ELR (cell line): ENCODE measurements around the gene AHSG.

Source experiments
- DNase-seq: peaks from one replicate; pipeline ENCODE4 v3.0.0-alpha.2; 2015; ENCODE audit warnings: low read depth

The AHSG gene

GRCh38 chr3:186593862-186594261 is 19.0 kb upstream of the AHSG start:
- DNase-seq = no peak

GRCh38 chr3:186594591-186595113 is 18.2 kb upstream of the AHSG start:
- DNase-seq = no peak

DNA sequence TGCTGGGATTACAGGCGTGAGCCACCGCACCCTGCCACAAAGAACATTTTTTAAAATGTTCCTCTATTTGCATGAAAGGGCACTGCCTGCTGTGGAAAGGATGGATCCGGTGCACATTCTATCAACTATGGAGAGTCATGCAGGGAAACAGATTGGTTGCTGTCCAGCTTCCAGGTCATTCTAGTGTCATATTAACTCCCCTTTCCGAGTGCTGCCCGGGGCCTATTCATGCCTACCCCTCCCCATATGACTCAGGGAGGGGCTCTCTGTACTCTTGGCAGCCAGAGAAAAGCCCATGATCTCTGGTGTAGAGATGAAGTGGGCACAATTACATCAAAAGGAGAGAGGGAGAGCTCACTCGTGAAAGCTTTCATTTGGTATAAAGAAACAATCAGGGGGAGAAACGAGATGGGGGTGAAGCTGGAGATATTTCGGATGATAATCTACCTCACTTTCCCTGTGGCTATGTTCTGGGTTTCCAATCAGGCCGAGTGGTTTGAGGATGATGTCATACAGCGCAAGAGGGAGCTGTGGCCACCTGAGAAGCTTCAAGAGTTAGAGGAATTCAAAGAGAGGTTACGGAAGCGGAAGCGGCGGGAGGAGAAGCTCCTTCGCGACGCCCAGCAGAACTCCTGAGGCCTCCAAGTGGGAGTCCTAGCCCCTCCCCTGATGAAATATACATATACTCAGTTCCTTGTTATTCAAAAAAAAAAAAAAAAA is 16.1 kb upstream of the AHSG start:
- peak; percentile 8 for DNase-seq

DNA sequence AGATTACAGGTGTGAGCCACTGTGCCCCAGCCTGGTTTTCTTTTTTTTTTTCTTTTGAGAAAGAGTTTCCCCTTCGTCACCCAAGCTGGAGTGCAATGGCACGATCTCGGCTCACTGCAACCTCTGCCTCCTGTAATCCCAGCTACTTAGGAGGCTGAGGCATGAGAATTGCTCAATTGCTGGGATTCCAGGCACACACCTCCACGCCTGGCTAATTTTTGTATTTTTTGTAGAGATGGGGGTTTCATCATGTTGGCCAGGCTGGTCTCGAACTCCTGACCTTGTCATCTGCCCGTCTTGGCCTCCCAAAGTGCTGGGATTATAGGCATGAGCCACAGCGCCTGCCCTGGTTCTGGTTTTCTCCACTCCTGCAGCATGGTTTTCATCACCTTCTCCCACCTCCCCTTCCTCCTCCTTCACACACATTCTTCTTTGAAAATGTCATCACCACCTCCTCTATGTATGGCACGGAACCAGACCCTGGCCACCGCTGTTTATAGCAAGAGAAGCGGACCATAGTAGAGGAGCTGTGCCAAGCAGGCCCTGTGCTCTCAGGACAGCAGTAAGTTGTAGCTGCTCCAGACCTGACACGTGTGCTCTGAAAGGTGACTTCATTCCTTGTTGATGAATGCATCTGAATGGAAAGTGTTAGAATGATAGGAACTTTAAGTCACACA is 14.6 kb upstream of the AHSG start:
- DNase-seq = peak; percentile 17

- DNase-seq = no peak
Observed at GRCh38 chr3:186598794-186599141, 14.1 kb upstream of the AHSG start.

GRCh38 chr3:186599142-186599784 is 13.6 kb upstream of the AHSG start:
- DNase-seq = no peak

DNA sequence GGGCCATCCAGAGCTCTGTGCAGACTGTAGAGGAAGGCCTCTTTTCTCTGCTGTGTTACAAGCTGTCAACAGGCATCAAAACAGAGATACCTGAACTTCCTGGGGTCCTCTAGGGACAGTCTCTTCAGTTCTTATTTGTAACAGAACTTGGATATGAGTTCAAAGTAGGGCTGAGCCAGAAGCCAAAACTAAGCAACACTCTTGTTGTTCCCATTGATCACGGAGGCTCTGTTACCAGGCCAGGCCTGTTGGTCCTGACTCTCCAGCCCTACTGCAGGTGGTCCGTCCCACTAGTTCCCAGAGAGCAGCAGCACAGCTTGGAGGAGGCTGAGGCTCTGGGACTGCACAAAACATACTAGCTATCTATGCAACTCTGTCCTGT is 13.1 kb upstream of the AHSG start:
- no peak for DNase-seq

DNA sequence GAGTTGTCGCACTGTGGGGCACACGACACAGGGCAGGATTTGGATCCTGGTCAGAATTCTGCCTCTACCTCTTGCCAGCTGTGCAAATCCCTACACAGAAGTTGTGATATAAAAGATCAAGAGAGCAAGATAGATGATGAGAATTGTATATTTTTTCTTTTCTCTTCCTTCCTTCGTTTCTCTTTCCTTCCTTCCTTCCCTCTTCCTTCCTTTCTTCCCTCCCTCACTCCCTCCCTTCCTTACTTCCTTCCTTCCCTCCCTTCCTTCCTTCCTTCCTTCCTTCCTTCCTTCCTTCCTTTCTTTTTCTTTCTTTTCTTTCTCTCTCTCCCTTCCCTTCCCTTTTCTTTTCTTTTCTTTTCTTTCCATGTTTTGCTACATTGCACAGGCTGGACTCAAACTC is 12.0 kb upstream of the AHSG start:
- no peak for DNase-seq

GRCh38 chr3:186603159-186603558 is 9.7 kb upstream of the AHSG start:
- no peak for DNase-seq

DNA sequence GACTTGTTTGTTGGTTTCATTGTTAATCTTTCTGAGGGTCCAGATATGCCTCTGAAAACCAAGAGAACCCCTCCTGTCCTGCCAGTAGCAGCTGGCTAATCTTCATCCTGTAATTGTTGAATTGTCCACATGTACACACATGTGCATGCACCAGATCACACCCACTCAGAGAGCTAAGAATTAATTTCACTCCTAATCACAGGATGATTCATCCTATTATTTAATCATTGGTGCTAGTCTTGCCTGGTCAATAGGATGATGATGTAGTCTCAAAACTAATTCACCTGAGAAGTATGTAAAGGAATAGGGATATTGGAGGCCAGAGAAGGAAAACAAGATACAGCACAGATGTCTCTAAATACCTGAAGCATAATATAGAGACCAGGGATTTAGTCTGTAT is 7.8 kb upstream of the AHSG start:
- no peak for DNase-seq

DNA sequence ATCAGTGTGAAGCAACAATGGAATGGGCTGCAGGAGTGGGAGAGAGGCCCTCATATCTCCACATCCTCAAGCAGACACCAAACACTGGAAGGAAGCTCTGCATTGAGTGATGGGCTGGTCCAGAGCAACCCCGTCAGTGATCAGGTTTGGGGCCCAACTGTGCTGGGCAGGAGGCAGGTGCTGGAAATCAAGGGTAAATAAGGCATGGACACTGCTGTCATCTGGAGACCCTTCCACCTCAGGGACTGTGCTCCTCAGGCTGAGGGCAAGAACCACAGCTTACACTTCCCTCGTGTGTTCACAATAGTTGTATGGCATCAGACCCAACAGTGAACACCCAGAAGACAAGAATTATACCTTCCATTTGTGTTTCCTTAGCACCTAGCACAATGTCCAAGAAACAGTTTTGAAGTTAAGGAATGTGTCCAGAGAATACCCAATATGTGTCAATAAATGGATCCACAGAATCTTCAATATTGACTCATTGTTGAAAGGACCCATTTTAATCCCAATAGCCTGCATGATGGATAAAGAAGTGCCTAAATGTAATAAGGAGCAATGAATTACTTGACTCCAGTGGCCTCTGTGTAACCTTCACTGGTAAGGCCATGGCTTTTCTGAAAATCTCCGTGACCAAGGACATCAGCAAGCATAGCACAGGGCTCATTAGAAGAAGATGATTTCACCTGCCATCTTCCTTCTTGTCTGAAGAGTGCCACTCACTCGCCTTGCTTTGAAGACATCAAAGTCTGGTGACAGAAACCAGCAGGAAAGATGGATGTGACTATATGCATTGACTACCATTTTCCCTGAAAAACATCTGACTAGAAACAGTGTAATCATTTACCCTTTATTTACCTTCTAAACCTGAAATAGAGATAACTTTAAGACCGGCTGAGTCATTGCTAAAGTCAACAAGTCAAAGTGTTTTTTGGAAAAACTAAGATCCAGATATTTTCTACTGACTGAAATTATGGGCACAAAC is 7.0 kb upstream of the AHSG start:
- no peak for DNase-seq

- DNase-seq = no peak
Observed at GRCh38 chr3:186608624-186609215, 4.1 kb upstream of the AHSG start.

DNA sequence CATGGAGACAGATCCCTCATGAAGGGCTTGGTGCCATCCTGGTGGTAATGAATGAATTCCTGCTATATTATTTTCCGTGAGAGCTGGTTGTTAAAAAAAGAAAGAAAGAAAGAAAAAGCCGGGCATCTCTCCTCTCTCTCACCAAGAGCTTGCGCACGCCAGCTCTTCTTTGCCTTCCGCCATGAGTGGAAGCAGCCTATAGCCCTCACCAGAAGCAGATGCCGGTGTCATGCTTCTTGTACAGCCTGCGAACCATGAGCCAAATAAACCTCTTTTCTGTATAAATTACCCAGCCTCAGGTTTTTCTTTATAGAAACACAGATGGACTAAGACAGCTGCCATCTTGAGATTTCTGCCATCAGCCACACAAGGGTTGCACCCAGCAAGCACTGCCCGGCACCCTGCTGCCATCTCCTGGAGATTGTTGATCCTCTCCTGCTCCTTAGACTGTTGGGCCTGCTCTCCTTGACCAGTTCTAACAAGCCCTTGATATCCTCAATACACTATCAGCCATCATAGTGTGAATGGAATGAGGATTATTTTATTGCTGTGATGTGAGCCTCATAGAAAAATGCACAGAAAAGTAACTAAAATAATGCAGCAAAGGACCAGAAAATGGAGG is 3.5 kb upstream of the AHSG start:
- DNase-seq = peak; percentile 41

DNA sequence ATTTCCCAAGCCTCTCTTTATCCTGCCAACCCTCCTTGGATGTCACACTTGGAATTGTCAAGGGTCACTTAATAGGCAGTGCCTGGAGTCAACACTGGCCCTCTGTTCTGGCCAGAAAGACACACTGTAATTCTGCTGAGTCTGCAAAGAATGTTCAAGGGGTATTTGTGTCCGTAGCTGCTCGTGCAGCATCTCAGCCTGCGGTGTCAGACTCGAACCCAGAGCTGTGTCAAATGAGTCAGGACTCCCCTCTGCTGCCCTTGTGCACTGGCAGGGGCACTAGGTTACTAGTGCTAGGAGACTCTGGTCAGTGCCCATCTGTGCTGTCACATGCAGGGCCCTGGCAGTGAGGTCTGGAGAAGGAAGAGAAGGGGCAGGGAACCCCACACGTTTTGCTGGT is 795 bp upstream of the AHSG start:
- no peak for DNase-seq

GRCh38 chr3:186613637-186614265 is 891 bp downstream of the AHSG start:
- DNase-seq = no peak

DNA sequence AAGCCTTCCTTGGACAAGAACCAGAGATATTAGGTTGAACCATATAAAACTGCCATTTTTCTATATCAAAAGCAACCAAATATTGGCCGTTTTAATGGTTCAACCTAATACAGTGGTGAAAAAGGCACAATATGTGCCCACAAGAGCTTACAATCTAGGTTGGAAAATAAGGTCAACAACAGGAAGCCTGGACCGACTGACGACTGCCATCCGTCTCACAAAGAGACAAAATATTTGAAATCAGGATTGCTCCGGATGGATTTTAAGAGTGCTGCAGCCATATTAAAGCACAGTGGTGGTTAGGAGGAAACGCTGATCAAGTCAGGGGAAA is 1.4 kb downstream of the AHSG start:
- DNase-seq = no peak

DNA sequence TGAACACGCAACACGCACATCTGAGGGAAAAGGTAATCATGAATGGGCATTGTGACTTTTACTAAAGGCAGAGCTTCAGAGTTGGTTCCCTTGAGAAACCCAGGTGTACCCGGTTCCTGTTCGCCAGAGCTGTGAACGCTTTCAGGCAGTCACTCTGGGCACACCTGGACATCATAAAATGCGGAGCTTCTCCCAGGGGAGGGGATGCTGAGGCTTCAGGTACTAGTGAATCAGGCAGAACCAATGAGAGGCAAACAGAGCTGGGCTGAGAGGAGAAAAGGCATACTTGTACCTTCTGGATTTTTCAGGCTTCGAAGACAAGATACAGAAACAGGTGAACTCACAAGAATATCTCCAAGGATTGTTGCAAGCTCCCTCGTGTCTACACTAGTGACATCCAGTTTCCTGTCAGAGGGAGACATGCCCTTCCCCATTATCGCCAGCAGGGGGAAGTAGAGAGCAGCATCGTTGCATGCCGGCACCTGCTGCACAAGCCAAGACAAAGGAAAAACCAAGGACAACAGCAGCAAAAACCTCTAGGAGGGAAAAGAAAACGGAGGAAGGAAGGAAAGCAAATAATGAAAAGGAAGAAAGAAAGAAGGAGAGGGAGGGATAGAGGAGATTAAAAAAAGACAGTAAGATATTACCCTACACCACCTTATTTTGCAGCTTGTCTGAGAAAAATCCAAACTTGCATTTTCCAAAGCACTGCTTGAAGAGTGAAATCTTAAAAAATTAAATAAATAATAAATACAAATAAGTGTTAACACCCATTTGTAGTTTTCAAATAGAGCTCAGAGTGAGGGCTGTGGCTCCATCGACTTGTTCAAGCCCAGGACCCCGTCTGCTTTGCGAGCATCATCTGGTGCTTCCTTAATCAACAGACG is 2.0 kb downstream of the AHSG start:
- DNase-seq = peak; percentile 72

DNA sequence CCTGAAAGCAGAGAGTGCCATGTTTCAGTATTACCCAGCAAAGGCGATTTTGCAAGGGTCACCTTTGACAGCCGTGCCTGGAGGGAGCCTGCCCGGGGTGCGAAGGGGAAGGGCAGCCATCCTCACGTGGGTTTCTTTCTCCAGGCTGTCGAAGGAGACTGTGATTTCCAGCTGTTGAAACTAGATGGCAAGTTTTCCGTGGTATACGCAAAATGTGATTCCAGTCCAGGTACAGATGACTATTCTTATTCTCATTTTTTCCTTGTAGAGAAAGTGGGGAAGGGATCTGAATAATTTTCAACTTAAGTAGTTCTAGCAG is 3.4 kb downstream of the AHSG start:
- no peak for DNase-seq

DNA sequence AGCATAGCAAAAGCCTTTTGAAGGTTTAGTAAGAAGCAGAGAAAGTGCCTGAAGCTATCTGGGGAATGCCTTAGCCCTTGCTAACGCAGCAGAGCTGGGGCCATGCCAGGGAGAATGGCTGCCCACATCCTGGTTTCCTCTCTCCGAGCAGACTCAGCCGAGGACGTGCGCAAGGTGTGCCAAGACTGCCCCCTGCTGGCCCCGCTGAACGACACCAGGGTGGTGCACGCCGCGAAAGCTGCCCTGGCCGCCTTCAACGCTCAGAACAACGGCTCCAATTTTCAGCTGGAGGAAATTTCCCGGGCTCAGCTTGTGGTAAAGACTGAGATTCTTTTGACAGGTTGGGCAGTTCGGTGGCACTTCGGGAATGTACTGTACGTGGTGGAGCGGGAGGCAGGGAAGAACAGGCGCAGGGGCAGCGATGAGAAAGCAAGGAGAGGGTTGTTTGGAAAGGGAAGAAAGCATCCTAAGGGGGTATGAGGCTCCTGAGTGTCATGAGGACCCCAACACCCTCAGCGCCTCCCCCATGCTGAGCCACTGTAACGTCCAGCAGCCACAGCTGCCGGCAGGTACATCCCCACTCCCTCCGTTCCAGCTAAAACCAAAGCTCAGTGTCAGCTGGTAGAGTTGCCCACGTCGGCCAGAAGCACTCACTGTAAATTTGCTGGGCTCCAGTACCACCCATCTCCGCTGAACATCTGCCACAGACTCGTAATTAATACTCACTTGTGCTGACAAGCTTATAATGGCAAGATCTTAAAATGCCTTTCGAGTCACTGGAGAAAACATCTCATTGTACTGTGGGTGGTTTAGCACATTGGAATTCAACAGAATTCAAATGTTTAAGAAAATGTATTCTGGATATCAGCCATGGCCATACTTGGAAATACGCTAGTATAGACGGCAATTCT is 4.4 kb downstream of the AHSG start:
- peak; percentile 100 for DNase-seq
